GM19351 (cell line): ENCODE data around the gene STK16.

Source experiments
- ATAC-seq: cut with Tn5 transposase; IDR thresholded peaks from one replicate; pipeline ENCODE4 v1.9.1; 2021; ENCODE audit warnings: mild to moderate bottlenecking, moderate library complexity; ENCODE audit not compliant: unreplicated experiment

STK16 gene

DNA sequence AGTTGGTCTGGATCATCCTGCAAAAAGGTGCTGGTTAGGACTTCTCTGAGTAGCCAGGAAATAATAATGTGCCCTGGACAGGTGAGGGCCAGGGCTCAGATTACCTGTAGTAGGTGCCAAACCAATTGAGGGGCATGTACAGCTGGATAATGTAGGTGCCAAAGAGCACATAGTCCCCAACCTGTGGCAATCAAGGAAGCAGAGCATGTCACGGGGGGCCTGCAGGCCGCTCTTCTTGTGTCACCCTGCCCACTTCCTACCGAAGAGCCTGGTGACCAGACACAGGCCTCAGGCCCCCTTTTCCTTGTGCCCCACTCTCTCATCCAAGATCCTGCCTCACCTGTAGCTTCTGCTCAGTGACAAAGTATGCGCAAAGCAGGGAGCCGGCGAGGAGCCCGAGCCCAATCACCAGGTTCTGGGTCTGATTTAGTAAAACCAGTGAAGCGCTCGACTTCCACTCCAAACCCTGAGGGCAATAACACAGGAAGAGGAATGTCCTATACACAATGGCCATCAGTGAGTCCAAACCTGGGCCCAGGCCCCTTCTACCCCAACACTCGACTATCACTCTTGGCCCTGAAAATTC, 31.7 kb upstream of the STK16 start:
- no peak for ATAC-seq

GRCh38 chr2:219214141-219214540, 31.1 kb upstream of the STK16 start:
- no peak for ATAC-seq

DNA sequence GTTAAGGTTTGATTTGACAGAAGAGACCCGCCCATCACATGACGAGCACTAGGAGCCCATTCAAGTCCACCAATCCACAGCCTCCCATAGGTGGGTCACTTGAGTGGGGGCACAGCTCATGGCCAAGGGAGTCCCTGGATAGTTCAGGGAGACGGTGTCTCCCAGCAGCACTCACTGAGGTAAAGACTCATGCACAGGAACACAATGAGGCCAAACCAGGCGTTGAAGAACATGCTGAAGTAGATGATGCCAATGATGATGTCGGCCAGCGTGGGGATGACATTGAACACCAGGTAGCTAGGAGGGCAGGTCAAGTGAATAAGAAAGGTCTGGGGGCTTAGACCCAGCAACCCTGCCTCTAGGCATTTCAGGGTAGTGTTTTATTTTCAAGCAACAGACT, 30.5 kb upstream of the STK16 start:
- ATAC-seq: no peak

DNA sequence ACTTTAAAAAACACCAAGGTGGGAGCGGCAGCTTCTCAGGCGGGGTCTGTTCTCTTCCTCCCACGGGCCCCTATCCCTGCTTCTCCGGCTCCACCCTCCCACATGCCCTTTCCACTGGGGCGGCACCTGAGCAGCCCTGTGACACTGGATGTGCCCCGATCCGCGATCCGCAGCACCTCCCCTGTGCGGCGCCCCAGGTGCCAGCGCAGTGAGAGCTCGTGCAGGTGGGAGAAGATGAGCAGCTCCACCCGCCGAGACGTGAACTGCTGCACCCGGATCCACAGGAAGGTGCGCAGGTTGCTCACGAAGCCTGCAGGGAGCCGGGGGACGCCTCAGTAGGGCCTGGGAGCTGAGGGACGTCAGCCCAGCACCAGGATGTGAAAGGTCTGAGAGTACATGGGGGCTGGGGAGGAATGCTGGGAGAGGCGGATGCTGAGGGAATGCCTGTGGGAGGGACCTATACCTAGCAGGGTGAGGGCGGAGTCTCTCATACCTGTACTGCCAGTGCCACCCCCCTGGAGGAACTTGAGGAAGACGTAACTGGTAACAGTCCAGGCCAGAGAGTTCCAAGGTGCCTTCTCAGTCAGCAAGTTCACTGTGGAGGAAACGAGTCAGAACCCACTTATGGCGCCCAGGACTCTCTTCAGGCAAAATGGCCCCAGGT, 29.3 kb upstream of the STK16 start:
- no peak for ATAC-seq

DNA sequence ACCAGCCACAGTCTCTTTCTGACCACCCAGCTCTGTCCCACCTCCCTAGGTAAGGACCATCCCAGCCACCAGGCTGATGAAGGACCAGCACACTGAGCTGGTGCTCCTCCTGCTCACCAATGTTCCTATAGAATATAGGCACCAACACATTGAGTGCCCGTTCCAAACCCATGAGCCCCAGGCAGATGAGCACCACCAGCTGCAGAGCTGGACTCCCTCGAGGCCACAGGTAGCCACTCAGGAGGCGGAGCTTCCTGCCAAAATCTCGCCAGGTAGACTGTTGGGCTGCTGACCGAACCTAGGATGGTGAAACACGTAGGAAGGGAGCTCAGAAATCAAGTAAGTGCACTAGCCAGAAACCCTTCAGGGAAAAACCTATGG, 28.8 kb upstream of the STK16 start:
- ATAC-seq: no peak

DNA sequence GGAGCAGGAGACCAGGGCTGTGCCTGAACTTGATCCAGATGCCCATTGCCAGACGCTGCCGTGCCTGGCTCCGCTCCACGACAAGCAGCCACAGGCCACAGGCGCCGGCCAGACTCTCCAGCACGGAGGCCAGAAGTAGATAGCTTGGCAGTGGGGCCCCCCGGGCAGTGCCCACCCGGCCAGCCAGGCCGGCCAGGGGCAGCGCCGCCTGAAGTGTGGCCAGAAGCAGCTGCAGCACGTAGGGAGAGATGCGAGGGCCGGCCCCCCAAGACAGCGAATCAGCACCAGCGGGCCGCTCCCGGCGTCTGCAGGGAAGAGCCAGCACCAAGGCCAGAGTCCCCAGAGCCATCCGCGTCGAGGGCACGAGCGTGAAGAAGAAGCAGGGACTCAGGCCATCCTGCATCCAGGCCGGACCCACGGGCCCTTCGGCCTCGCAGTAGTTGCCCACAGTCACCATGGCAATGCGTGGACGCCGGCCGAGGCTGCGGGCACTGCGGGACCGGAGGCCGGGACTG, 27.0 kb upstream of the STK16 start:
- peak; percentile 32 for ATAC-seq

GRCh38 chr2:219218732-219219701, 26.3 kb upstream of the STK16 start, which contains the start of gene ABCB6:
ABCB6 (minus strand) TSS chr2:219218958; CDS start chr2:219218673, 285 bp downstream.
- peak; percentile 80 for ATAC-seq

DNA sequence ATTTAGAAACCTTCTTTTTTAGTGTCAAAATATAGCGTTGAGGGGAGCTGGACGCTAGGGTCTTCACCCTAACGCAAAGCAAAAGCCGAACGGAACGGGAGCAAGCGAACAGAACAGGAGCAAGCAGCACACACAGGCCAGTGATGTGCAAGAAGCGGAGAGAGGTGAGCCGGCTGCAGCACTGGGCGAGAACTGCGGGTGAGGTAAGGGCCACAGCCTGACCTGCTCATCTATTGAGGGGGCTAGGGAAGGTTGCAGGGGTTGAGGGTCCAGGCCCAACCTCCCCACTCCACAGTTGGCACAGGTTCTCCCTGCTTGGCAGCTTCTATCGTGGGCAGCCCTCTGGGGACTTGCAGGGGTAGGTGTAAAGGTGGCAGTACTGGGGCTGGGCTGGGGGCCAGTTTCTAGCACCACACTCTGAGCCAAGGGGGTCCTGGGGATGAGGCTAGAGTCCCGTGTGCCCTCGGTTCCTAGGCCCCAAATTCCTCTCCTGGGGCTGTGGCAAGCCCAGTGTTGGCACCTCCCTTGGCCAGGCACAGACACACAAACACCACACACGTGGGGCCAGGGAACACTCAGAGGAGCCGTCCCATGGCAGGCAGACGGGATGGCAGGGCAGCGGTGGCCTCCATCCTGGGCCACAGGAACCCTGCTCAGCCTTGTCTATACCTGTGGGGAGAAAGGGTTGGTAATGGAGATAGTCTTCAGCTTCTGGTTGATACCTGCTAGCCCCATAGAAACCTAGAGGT, 25.3 kb upstream of the STK16 start:
- ATAC-seq: no peak

DNA sequence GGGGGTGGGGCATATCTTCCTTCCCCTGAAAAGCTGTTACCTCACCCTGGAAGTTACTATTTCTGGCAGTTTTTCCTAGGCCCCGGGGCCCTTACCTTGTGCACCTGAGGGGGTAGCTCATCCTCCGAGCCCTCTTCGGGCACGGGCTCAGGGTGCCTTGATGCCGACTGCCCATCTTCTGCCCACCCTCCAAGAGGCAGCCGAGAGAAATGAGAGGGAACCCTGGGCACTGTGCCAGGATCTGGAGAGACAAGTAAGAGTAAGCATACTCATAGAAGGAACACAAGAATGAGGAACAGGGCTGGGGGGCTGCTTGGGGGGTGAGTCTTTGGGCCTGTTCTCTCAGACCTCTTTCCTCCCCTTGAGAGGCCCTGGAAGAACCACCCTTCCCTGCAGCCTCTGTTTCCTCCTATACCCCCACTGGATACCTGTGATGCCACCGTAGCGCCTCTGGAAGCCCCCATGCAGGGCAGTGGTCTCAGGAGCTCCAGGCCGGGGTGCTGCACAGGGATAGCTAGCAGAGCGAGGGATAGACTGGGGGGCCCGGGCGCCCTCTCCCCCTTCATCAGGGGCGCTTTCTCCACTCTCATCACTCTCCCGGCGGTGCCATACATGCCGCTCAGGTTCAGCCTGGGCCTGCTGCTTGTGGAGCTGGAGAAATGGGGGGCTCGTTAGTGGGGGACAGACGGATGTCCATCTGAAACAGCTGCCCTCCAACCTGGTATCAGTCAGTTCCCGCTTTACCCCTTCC, 24.5 kb upstream of the STK16 start:
- ATAC-seq: no peak

DNA sequence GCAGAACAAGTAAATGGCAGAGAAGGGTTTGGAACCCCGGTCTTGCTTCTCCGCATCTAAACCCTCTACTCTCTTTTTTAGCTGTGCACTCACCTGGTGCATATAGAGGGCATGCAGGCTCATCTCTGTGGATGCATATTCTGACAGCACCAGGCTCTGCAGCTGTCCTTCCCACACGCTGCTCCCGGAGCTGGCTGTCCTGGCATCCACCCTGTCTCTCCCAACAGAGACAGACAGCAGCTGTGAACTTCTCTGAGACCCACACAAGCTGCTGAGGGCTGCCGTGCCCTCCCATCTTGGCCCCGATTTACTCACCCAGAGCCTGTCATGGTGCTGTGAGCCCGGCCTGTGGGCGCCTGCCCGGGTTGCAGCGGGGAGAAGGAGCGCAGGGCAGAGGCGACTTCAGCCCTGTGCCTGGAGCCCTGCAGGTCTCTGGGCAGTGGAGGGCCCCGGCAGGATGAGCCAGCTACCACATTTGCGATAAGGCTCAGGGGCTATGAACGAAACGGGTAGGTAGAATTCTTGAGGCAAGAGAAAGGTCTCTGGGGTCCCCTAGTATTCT, 23.2 kb upstream of the STK16 start:
- no peak for ATAC-seq

- no peak for ATAC-seq
Observed at GRCh38 chr2:219223831-219224610, 21.3 kb upstream of the STK16 start.

GRCh38 chr2:219225350-219225749, 19.9 kb upstream of the STK16 start:
- no peak for ATAC-seq

DNA sequence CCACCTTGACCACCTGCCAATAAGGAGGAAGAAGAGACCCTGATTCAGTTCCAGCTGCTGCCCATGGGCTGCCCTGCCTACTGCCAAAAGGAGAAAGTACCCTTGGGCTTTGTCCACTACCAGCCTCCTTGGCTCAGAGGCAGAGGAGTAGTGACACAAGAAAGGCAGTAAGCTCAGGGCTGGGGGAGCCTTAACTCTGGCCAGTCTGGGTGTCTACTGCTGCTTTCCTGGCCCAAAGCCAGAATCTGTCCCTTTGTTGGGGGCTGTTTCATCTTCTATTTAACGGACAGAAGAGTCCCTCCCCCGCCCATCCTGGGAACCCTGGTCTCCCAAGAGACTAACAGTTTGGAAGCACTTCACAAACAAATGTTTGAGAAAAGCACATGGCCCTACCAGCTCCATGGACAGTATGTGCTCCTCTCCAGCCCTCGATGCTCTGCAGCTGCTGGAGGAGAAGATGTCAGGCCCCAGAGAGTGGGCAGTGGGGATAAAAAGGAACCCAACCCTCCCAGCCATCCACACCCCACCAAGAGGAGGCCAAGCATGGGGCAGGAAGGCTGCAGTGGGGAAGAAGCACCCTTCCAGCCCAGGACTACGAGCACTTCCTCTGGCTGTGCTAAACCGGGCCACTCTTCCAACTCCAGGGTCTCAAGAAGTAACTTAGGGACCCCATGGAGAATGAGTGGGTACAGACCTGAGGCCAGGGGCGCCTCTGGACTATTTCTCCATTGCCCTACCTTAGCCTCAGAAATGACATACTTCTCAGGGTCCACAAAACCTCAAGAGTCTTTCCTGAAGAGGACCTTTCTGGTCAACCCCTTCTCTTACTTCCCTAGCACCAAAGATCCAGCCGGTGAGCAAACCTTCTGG, 17.0 kb upstream of the STK16 start:
- no peak for ATAC-seq

GRCh38 chr2:219228911-219229304, 16.4 kb upstream of the STK16 start:
- peak; percentile 6 for ATAC-seq

DNA sequence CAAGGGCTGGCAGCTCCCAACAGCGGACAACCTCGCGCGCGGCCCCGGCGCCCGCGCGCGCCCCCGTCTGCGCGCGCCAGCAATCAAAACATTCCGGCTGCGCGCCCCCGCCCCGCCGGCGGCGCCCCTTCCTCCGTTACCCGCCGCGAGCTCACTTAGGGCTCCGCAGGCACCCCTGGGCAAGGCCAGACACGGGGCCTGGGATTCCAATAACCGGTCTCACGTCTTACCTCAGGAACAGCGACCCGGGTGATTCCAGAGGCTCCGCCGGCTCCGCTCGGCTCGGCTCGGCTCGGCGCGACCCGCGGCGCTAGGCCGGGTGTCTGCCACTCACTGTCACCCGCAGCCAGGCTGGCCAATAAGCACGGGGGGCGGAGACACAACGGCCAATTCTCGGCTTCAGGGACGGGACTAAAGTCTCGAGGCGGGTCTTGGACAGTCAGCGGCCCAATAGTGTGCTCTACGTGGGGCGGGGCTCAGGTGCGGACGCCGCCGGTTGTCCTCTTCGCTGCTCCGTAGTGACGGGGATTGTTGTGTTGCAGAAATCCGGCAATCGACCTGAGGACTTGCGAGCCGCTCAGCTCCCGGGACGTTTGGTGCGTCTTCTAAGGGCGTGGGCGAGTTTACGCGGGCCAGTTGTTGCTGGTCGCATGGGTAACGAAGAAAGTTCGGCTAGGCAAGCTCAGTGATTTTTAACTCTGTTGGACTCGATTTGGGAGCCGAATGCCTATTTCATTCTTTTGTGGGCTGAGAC, 15.8 kb upstream of the STK16 start, which contains the start of the genes ANKZF1 and ATG9A:
ANKZF1 (plus strand) TSS at position 502 of the 754 bp plus-strand sequence. CDS start 452 bp downstream, outside the sequence.
ATG9A (minus strand) TSS at position 332 of the 754 bp plus-strand sequence. CDS start 1,612 bp downstream, outside the sequence.
- peak; percentile 95 for ATAC-seq

- peak; percentile 22 for ATAC-seq
Observed at GRCh38 chr2:219230059-219230540, 15.2 kb upstream of the STK16 start.

GRCh38 chr2:219234331-219234730, 10.9 kb upstream of the STK16 start:
- ATAC-seq: no peak
